Activated CD4-positive, alpha-beta T cell treated with anti-CD3 and anti-CD28 coated beads for 24 hours (primary cell): ENCODE results near the gene UBAP2L.
"Not testable (repeated sequence)": the region's sequence is repeated elsewhere in the genome, so short reads cannot be mapped to it uniquely, and the experiment has no call there.

Source experiments
- DNase-seq, 2 donors: peaks; one replicate each; pipeline ENCODE4 v3.0.0-alpha.2; 2020; ENCODE audit warnings: low read depth in 2 of 2

Gene UBAP2L

GRCh38 chr1:154312229-154313065 is 91.7 kb downstream of the UBAP2L start:
- not testable (repeated sequence) for DNase-seq

DNA sequence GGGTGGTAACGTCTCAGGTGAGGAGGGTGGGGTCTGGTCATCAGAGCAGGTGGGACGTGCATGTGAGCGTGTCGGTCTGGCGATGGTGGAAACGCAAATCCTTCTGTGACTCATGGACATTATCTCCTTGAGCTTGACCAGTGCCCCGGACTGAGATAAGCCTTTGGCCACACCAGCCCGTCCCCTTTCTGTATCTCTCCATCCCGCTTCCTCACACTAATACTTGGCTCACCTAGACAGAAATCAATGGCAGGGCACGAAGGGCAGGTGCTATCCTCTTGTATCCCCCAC is 92.3 kb downstream of the UBAP2L start:
- DNase-seq: no peak

DNA sequence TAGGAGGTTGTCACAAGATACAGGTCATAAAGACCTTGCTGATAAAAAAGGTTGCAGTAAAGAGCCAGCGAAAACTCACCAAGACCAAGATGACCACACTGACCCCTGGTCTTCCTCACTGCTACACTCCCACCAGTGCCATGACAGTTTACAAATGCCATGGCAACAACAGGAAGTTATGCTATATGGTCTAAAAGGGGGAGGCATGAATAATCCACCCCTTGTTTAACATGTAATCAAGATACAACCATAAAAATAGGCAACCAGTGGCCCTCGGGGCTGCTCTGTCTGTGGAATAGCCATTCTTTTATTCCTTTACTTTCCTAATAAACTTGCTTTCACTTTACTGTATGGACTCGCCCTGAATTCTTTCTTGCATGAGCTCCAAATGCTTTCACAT is 93.5 kb downstream of the UBAP2L start:
- DNase-seq: not testable (repeated sequence)

DNA sequence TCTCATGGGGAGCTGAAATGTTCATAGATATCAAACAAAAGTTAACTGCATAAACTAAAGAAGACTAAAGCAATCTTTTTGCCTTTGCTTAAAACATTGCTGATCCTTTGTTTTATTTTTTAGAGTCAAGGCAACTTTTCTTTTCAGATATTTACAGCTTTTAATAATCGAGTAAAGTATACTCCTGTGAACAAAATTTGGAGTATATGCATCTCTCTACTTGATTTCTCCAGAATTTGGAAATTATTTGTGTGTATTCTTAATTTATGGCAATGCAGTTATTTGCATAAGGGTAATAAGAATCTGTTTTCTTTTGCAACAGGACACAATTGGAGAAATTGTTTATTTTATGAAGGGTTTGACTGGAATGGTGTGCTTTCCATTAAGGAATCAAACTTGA is 95.9 kb downstream of the UBAP2L start:
- no peak for DNase-seq

DNA sequence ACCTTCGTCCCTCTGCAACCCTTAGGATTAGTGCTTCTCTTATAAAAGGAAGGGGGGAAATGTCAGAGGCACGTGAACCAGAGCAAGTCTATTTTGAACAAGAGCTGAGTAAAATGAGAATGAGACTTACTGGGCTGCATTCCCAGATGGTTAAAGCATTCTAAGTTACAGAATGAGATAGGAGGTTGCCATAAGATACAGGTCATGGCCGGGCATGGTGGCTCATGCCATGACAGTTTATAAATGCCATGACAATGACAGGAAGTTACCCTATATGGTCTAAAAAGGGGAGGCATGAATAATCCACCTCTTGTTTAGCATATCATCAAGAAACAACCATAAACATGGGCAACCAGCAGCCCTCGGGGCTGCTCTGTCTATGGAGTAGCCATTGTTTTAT is 97.6 kb downstream of the UBAP2L start:
- no peak for DNase-seq
